GM18520 (cell line): Measurements from ENCODE around the gene COQ2.
A peak's percentile ranks its signal among the peaks of the same experiment; 100 is the strongest.
"Not testable (repeated sequence)": the region's sequence is repeated elsewhere in the genome, so short reads cannot be mapped to it uniquely, and the experiment has no call there.

Source experiments
- ATAC-seq: cut with Tn5 transposase; IDR thresholded peaks from one replicate; pipeline ENCODE4 v1.9.1; 2021; ENCODE audit not compliant: unreplicated experiment

COQ2 gene

DNA sequence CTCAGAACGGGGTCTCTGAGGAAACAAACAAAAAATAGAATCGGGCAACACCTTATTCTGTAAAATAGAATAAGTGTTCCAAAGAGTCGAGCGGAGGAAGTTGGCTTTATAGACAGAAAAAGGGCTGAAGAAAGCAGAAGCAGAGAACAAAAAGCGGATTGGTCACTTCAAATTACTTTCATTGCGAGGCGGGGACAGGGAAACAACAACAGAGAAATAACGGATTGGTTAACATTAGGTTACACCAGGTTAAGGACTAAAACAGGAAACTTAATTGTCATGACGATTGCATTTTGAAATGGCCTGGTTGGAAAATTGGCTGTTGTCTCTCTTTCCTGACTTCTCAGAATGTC lies 433 bp upstream of the COQ2 start:
- ATAC-seq = no peak

DNA sequence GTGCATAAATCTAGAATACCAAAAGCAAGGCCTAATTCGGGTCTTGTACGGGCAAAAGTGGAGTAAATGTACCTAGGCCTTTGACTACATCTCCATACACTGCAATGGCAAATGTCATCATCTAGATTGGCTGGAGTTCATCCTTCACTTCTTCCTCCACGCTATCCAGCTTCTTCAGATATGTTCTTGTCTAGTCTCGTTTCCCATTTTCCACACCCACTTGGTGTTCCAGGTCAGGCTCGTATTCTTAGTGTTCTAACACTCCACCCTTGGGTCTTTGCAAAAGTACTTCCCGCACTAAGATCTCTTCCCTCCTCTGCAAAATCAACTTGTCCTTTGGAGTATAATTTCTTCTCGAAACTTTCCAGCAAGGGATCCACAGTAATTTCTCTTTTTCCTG lies 1.4 kb downstream of the COQ2 start:
- no peak for ATAC-seq

DNA sequence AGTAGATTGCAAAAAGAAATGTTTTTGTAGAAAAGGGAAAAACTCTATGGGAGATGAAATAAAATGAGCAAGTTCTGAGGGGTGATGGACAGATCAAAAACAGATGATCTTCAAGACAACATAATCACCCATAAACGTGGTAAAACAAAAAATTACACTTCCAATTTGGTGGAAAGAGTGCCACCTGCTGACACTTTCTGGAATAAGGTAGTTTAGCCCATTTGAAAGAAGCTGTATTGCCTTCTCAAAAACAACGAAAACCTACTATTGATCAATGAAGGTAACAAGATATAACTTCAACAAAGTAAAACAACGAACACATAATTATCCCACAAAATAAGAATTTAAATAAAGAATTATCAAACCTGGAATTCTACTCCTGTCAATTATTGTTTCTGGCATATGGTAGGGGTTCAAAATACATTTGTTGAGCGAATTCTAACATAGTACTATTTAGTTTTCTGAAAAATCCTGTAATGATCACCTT lies 2.5 kb downstream of the COQ2 start:
- no peak for ATAC-seq

DNA sequence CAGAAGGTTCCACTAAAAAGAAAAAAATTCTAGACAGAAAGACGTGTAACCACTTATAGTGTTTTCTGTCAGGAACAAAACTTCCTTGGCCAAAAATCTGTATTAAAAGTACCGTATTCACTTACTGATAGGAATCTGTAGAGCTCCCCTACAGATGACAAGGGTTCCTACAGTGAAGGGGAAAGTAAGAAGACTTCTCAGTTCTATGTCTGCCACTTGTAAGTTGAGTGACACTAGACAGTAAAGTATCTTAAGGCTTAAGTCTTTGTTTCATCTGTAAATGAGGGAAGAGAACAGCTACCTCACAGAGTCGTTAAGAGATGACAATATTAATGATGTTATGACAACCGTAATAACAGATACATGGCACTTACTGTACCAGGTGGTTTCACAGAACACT lies 3.3 kb downstream of the COQ2 start:
- ATAC-seq = no peak

DNA sequence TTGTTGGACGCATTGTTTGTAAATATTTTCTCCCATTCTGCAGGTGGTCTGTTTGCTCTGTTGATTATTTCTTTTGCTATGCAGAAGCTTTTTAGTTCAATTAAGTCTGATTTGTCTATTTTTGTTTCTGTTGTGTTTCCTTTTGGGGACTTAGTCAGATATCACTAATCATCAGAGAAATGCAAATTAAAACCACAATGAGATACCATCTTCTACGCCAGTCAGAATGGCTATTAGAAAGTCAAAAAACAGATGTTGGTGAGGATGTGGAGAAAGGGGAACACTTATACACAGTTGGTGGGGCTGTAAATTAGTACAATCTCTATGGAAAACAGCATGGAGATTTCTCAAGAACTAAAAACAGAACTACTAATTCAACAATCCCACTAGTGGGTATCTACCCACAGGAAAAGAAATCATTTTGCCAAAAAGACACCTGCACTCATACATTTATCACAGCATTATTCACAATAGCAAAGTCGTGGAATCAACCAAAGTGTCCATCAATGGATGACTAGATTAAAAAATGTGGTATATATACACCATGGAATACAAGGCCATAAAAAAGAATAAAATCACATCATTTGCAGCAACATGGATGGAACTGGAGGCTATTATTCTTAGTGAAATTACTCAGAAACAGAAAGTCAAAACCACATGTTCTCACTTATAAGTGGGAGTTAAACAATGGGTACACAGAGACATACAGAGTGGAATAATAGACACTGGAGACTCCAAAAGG lies 8.1 kb downstream of the COQ2 start:
- ATAC-seq = peak; percentile 74

DNA sequence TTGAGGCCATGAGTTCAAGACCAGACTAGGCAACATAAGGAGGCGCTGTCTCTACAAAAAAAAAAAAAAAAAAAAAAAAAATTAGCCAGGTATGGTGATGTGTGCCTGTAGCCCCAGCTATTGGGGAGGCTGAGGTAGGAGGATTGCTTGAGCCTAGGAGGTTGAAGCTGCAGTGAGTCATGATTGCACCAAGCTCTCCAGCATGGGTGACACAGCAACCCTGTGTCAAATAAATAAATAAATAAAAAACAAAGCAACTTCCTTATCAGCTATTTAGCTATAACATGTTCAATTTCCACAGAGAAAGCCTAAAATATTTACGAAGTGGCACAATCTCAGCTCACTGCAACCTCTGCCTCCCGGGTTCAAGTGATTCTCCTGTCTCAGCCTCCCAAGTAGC lies 10.7 kb downstream of the COQ2 start:
- ATAC-seq = not testable (repeated sequence)

DNA sequence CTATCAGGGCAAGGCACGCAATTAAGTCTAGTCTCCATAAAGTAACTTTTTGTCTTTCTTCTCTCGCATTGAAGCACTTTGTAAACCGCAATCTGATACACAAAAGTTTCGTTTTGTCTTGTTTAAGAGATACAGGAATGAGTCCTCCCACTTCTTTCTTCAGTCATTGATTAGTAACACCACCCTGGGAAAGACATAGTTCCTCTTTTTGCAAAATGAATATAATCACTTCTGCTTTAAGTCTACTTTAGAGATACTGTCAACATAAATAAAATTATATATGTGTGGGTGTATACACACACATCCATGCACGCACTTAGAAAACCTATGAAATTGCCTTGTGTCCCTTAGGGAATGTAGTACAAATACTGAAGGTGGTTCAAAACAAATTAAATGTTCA lies 11.7 kb downstream of the COQ2 start:
- peak; percentile 87 for ATAC-seq

DNA sequence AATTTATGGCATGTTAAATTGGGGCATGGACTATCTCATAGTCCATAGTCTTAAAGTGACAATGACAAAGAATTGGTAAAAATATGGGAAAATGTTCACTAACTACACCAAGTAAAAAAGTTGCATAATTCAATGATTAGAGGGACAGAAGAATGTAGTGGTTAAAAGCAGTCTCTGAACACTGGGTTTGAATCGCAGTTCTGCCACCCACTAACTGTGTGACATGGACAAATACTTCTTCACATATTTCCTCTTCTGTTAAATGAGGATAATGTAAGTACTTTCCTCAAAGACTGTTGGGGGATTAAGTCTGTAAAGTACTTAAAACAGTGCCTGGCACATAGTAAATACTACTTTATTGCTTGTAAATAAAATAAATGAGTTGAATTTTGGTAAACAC lies 15.3 kb downstream of the COQ2 start:
- ATAC-seq = no peak

DNA sequence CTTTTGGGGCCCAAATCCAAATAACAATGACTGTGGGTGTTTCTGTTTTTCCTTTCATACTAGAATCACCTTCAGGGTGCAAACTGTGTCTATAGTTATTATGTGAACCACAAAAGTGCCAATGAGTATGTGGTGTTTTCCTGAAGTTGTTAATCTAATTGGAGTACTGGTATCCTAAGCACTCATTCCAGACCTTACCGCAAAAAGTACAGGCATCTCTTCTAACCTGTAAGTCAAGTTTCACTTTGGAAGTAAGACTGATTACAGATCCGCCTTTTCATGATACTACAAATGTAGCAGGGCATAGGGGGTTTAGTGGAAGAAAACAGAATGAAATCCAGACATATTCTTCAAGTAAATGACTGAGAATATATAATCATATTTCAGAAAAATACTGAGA lies 16.1 kb downstream of the COQ2 start:
- ATAC-seq = no peak

DNA sequence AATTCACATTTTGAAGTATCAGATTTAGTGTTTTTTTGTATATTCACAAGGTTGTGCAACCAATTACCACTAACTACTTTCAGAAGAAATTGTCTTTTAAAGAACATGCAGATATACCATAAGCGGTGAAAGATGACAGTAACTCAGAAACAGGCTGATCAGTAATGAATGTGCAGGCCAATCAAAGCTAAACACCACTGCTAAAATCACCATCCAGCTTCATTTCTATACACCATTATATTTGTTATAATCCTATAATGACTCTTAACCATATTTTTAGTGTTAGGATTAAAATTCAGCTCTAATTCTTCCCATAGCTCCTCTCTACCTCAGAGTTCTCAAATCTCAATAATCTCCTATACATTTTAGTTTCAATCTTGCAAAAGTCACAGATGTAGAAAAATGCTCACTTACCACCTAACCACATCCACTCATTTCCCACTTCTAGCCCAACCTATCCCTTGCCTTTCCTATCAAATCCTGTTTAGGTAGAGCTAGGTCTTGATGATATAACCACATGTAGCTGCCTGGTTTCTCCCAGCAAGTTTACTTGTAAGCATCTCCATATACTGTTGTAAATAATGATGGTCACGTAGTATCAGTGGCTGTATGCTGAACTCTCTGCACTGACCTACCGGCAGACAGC lies 16.6 kb downstream of the COQ2 start:
- no peak for ATAC-seq

DNA sequence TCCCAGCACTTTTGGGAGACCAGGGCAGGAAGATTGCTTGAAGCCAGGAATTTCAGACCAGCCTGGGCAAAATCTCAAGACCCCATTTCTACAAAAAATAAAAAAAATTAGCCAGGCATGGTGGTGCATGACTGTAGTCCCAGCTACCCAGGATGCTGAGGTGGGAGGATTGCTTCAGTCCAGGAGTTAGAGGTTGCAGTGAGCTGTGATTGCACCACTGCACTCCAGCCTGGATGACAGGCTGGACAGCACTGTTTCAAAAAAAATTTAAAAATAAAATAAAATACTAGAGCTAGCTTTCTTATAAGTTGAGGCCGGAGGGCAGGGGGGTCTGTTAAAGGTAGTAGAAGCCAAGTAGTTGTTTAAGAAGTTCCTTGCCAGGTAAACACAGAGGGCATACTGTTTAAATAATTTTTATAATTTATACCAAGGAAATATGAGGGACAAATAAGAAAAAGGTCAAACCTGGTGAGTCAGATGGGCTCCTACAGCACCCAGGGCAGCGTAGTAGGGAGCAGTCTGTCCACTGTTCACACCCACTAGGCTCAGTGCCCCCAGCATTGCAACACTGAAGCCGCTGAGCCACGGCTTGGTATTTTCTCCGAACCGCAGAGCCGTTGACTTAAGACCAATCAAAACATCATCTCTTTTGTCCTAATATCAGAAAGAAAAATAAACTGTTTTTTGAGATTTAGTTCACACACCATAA lies 17.3 kb downstream of the COQ2 start:
- ATAC-seq = no peak

DNA sequence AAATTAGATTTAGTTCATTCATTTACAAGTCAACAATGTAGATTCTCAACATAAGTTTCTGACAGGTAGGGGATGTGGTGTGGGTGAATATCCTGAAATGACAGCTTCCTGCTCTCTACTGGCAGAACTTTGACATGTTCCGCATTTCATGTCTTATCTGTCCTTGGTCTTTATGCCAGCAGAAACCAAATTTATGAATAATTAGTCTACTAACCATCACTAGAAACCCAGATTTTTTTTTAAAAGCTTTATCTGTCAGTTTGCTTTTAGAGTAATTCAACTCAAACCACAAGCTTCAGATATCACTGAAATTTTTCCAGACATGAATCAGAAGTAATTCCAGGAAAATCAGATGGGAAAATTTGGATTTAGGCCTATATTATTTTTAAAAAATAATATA lies 17.9 kb downstream of the COQ2 start:
- ATAC-seq = no peak

DNA sequence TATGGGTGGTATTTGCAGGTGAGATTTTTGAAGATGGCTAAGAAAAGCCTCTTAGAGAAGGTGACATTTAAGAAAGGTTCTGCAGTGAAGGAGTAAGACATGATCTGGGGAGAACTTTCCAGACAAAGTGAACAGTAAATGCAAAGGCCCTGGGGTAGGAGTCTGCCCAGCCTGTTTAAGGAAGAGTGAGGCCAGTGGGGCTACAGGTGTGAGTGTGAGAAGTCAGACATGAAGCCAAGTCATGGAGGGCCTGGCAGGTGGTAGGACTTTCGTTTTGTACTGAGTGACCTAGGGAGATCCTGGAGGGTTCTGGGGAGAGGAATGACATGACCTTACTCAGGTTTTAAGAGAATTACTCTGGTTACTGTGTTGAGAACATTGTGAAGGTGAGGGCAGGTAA lies 21.5 kb downstream of the COQ2 start:
- ATAC-seq = no peak

DNA sequence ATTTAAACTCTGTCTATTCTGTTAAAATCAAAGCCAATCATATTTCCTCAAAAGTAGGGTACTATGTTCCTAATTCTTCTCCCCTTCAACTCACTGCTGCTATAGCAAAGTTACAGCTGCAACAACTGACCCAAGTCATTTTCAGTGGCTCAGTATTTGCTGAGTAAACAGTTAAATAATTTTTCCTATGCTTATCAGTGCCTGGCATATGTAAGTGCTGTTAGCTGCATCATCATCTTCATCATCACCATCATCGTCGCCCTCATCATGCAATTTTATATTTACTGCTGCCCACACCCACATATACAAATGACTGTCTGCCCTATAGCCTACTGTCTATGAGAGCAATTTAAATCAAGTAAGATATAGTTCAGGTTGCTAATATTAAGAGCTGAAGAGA lies 21.9 kb downstream of the COQ2 start:
- ATAC-seq = no peak

DNA sequence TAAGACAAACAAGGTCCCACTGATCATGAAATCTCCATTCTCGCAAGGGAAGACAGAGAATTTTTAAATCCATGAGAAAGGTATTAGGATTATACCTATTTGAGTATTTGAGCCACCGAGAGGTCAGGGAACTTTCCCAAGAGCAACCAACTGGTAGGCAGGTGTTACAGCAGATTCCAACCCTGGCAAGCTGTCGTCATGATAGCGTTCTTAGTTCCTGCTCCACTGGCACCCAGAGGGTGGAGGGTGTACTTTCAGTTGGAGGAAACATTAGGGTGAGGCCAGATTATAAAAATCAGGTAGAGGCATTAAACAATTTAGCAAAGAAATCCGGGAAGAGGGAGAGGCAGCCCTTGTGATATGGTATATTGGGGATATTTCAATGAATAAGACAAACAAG lies 23.3 kb downstream of the COQ2 start:
- ATAC-seq = no peak

DNA sequence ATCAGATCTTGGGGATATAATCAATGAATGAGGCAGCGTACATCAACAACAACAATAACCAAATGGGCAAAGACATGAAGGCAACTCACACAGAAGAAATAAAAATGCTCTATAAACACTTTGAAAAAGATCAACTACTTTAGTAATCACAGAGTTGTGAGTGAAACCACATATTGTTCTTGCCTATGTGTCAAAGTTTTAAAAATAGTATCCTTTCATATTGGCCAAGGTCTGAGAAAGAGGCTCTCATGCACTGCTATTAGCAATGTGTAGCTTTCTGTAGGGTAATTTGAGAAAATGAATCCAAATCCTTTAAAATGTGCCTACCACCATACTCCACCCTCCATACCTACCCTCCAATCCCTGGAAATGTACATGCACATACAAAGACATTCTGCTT lies 25.0 kb downstream of the COQ2 start:
- ATAC-seq = no peak

DNA sequence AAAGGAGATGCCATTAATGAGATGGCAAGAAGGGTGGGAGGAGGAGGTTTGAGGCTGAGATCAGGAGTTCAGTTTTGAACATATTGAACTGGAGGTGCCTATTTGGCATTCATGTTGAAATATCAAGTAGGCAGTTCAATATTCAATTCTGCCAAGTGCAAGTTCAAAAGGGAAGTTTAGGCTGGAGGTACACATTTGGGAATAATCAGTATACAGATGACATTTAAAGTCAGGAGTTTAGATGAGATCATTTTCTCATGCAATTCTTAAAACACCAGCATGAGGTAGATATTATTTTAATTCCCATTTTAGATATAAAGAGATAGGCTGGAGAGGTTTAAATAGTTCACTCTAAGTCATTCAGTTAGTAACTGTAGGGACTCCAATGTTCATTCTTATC lies 26.1 kb downstream of the COQ2 start:
- ATAC-seq = no peak

DNA sequence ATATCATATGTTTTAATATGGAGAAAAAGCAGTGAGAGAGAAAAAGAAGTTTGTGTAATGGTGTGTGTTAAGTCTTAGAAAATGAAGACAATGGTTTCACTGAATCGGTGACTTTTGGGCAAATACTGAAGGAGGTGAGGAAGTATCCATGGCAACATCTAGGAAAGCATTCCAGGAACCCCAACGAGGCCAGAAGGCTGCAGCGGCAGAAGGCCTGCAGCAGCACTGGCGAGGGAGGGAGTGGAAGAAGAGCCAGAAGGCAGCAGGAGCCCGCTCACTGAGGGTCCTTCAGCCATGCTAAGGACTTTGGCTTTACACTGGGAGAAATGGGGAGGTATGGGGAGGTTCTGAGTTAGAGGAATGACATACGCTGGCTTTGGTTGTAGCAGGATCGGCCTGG lies 26.8 kb downstream of the COQ2 start:
- no peak for ATAC-seq

DNA sequence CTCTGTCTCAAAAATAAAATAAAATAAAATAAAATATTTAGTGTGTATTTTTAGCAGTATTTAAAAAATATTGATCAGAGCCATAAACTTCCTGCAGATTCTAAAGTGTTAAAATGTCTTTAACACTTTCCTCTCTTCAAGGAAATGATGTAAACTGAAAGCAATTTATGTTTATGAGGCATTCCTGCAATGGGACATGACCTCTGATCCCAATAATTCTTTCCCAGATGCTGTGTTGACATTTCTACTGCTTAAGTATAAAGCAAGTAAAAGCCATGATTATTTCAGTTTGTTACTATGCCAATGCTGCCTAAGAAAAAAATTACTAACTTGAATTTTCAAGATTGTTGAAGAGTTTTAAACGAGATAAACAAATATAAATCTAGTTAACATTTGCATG lies 29.0 kb downstream of the COQ2 start:
- ATAC-seq = no peak

DNA sequence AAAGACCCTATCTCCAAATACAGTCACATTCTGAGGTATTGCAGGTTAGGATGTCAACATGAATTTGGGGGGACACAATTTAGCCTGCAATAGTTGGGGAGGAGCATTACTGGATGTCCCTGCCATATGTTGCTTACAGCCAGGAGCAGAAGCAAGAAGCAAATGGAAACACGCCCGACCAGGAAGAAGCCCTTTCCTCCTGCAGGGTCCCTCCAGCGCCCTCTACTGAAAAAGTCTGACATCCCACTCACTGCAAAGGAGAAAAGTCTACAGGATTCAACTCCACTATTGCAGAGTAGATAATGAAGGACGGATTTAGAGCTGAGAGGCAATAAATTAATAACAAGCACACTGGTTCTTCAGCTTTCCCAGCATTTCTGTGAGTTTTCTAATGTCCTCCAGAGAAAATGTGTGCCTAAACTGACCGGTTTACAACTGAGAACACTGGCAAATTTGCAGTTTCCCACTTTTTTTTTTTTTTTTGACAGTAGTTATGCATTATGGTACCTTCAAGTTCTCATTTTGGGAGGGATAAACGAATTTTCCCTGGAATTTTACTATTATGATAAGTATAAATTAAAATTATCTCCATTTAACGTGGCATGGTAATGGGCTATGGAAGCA lies 31.7 kb downstream of the COQ2 start:
- no peak for ATAC-seq

DNA sequence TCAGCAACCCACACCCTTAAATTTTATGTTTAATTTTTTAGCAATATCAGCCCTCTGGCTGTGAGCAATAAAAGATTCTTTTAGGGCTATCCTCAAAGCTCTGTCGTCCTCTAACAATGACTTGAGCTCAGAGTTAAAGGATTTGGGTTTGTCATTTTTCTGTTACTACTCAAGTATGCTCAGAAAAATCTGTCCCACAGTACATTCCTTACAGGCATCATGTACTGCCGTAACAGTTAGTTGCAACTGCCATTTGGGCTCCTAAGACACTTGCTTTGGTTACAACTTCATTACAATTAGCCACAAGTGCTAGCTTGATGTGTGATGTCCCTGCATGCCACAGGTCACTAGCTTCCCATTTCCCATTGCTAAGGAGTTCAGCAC lies 33.2 kb downstream of the COQ2 start:
- no peak for ATAC-seq
